ENCODE measurements around the gene OPALIN. TPM values are rescaled to one million over a fixed set of nuclear protein-coding genes. Genes with fewer than 3 reads are reported as not detected.

Gene OPALIN
- total and polyA plus RNA-seq, 9 of the 15 experiments (the other 6 are each of a cell fraction or from before 2014, with no cell fraction given) = not detected

DNA sequence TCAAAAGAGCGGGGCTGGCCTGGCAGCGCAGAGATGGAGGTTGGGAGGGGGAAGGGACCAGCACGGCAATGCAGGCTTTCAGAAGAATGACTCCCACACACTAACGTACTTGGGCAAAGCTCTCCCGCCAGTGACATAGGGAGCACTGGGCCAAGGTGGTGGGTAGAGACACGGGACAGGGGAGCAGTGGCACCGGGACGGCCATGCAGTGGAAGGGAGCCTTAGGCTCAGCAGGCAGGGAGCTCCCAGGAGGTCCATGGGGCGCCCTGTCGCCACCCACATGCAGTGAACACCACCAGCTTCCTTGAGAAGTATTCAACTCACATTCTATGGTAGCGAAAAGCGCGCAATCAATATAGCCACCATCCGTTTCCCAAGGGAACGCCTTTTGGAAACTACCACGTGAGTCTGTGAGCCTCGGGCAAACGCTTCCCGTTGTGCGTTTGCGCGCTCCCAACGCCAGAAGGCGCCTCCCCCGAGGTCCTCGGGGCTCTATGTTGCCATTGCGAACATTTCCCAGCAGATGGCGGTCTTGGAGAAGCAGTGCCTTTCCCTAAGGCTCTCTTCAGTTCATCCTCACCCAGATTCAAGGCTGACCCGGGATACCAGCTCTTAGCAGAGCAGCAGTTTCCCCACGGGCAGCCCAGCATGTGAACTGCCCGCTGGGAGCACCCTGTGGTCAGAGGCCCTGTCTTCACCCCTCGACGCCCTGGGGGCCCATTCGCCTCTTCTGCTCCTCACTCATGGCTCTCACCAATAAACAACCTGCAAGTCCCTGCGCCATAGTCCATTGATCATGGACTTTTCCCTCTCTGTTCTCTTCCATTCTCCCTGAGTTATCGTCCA lies 16.4 kb upstream of the OPALIN start (continued):
- TF ChIP-seq, protein P1, sequence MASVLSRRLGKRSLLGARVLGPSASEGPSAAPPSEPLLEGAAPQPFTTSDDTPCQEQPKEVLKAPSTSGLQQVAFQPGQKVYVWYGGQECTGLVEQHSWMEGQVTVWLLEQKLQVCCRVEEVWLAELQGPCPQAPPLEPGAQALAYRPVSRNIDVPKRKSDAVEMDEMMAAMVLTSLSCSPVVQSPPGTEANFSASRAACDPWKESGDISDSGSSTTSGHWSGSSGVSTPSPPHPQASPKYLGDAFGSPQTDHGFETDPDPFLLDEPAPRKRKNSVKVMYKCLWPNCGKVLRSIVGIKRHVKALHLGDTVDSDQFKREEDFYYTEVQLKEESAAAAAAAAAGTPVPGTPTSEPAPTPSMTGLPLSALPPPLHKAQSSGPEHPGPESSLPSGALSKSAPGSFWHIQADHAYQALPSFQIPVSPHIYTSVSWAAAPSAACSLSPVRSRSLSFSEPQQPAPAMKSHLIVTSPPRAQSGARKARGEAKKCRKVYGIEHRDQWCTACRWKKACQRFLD (CRISPR knock-in tag; IDR thresholded peaks at IDR 0.05) = no peak
- TF ChIP-seq GABPB1 (CRISPR knock-in tag; IDR thresholded peaks at IDR 0.05) (0 out of 2 replicates have a peak, but pooled peaks have one; percentile 21), NFE2 (IDR thresholded peaks at IDR 0.05; ENCODE audit: low read depth) (no peak), ZNF780A (CRISPR knock-in tag; IDR thresholded peaks at IDR 0.05) (no peak), RB1 (IDR thresholded peaks at IDR 0.05; ENCODE audit: low read depth) (peak; percentile 27; the same call in 1 of the 2 replicates)
- TF ChIP-seq, protein P2, sequence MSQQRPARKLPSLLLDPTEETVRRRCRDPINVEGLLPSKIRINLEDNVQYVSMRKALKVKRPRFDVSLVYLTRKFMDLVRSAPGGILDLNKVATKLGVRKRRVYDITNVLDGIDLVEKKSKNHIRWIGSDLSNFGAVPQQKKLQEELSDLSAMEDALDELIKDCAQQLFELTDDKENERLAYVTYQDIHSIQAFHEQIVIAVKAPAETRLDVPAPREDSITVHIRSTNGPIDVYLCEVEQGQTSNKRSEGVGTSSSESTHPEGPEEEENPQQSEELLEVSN (IDR thresholded peaks at IDR 0.05; ENCODE audit: borderline replicate concordance in 1 of 2, extremely low read depth in 1 of 2, insufficient read depth in 1 of 2, insufficient read length in 1 of 2, low read depth in 1 of 2, low read length in 1 of 2, poor library complexity in 1 of 2, severe bottlenecking in 1 of 2) = peak; percentile 78 to 81
- TF ChIP-seq, protein P3, sequence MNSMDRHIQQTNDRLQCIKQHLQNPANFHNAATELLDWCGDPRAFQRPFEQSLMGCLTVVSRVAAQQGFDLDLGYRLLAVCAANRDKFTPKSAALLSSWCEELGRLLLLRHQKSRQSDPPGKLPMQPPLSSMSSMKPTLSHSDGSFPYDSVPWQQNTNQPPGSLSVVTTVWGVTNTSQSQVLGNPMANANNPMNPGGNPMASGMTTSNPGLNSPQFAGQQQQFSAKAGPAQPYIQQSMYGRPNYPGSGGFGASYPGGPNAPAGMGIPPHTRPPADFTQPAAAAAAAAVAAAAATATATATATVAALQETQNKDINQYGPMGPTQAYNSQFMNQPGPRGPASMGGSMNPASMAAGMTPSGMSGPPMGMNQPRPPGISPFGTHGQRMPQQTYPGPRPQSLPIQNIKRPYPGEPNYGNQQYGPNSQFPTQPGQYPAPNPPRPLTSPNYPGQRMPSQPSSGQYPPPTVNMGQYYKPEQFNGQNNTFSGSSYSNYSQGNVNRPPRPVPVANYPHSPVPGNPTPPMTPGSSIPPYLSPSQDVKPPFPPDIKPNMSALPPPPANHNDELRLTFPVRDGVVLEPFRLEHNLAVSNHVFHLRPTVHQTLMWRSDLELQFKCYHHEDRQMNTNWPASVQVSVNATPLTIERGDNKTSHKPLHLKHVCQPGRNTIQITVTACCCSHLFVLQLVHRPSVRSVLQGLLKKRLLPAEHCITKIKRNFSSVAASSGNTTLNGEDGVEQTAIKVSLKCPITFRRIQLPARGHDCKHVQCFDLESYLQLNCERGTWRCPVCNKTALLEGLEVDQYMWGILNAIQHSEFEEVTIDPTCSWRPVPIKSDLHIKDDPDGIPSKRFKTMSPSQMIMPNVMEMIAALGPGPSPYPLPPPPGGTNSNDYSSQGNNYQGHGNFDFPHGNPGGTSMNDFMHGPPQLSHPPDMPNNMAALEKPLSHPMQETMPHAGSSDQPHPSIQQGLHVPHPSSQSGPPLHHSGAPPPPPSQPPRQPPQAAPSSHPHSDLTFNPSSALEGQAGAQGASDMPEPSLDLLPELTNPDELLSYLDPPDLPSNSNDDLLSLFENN (IDR thresholded peaks at IDR 0.05; ENCODE audit: low read depth in 2 of 2, low read length in 2 of 2) = no peak
- TF ChIP-seq, protein P4, sequence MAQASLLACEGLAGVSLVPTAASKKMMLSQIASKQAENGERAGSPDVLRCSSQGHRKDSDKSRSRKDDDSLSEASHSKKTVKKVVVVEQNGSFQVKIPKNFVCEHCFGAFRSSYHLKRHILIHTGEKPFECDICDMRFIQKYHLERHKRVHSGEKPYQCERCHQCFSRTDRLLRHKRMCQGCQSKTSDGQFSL (CRISPR knock-in tag; IDR thresholded peaks at IDR 0.05) = no peak
- TF ChIP-seq, protein P4 (tag; IDR thresholded peaks at IDR 0.05) = no peak
- TF ChIP-seq, protein P5, sequence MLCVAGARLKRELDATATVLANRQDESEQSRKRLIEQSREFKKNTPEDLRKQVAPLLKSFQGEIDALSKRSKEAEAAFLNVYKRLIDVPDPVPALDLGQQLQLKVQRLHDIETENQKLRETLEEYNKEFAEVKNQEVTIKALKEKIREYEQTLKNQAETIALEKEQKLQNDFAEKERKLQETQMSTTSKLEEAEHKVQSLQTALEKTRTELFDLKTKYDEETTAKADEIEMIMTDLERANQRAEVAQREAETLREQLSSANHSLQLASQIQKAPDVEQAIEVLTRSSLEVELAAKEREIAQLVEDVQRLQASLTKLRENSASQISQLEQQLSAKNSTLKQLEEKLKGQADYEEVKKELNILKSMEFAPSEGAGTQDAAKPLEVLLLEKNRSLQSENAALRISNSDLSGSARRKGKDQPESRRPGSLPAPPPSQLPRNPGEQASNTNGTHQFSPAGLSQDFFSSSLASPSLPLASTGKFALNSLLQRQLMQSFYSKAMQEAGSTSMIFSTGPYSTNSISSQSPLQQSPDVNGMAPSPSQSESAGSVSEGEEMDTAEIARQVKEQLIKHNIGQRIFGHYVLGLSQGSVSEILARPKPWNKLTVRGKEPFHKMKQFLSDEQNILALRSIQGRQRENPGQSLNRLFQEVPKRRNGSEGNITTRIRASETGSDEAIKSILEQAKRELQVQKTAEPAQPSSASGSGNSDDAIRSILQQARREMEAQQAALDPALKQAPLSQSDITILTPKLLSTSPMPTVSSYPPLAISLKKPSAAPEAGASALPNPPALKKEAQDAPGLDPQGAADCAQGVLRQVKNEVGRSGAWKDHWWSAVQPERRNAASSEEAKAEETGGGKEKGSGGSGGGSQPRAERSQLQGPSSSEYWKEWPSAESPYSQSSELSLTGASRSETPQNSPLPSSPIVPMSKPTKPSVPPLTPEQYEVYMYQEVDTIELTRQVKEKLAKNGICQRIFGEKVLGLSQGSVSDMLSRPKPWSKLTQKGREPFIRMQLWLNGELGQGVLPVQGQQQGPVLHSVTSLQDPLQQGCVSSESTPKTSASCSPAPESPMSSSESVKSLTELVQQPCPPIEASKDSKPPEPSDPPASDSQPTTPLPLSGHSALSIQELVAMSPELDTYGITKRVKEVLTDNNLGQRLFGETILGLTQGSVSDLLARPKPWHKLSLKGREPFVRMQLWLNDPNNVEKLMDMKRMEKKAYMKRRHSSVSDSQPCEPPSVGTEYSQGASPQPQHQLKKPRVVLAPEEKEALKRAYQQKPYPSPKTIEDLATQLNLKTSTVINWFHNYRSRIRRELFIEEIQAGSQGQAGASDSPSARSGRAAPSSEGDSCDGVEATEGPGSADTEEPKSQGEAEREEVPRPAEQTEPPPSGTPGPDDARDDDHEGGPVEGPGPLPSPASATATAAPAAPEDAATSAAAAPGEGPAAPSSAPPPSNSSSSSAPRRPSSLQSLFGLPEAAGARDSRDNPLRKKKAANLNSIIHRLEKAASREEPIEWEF (CRISPR knock-in tag; IDR thresholded peaks at IDR 0.05) = no peak

Data from K562 (cell line).